22Rv1 (cell line): ENCODE results near the gene CTNNA3.

ENCODE experiments used
- ZFX ChIP-seq: fragments of 450-650 bp; IDR thresholded peaks from 2 replicates; pipeline ENCODE4 v1.6.1; 2017; ENCODE audit warnings: antibody characterized with exemption, borderline replicate concordance
- TF ChIP-seq, protein P1 (sequence below): fragments of 450-650 bp; IDR thresholded peaks from 2 replicates; pipeline ENCODE4 v1.5.1; 2017; ENCODE audit warnings: mild to moderate bottlenecking

DNA sequence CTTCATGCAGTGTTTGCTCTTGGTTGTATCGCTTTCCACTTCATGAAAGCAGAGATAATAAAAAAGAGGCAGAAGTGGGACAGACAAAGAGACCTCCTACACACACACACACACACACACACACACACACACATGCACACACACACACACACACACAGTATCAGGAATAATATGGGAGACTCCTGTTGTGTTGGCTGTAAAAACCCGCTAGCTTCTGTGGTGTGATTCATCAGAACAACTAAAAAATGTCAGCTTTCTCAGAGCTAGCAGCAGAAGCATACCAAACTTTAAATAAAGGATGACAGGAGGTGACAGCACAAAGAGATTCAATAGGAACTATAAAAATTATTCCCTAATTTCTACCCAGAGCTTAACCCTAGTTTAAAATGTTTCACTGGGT is 918.3 kb downstream of the CTNNA3 start:
- TF ChIP-seq, protein P1, sequence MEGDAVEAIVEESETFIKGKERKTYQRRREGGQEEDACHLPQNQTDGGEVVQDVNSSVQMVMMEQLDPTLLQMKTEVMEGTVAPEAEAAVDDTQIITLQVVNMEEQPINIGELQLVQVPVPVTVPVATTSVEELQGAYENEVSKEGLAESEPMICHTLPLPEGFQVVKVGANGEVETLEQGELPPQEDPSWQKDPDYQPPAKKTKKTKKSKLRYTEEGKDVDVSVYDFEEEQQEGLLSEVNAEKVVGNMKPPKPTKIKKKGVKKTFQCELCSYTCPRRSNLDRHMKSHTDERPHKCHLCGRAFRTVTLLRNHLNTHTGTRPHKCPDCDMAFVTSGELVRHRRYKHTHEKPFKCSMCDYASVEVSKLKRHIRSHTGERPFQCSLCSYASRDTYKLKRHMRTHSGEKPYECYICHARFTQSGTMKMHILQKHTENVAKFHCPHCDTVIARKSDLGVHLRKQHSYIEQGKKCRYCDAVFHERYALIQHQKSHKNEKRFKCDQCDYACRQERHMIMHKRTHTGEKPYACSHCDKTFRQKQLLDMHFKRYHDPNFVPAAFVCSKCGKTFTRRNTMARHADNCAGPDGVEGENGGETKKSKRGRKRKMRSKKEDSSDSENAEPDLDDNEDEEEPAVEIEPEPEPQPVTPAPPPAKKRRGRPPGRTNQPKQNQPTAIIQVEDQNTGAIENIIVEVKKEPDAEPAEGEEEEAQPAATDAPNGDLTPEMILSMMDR = no peak
- no peak for TF ChIP-seq ZFX
